ENCODE data around the gene GTF2A1. TPM values are rescaled to one million over a fixed set of nuclear protein-coding genes. Genes with fewer than 3 reads are reported as not detected.

Gene GTF2A1
- polyA plus RNA-seq, 3 donors = 7.9 to 15.8 (median 9.2) TPM

- Histone ChIP-seq H3K79me2 (ENCODE audit: insufficient read depth, low read length) (peaks cover 52% of the 10 kb centered on the region), H2AFZ (ENCODE audit: insufficient read depth, low read depth, low read length, poor library complexity, severe bottlenecking) (peak overlapping the region; percentile 72), H3K27me3 (ENCODE audit: control insufficient read depth in 2 of 2, insufficient read depth in 2 of 2, low read length in 2 of 2) (no peaks in the 10 kb centered on the region), H4K20me1 (ENCODE audit: insufficient read depth, low read length) (peaks cover 5% of the 10 kb centered on the region), H3K4me2 (replicated peaks; ENCODE audit: extremely low read depth, low read length, poor library complexity, severe bottlenecking) (peak overlapping the region; percentile 81), H3K36me3 (replicated peaks in 1 of 2; ENCODE audit: control insufficient read depth in 1 of 2, insufficient read depth in 2 of 2, low read length in 2 of 2) (peaks cover 13 to 19% of the 10 kb centered on the region in 2 donors), H3K4me1 (ENCODE audit: control insufficient read depth in 1 of 2, insufficient read depth in 2 of 2, low read length in 2 of 2) (peaks cover 27 to 28% of the 10 kb centered on the region in 2 donors), H3K9ac (ENCODE audit: insufficient read depth, low read length, poor library complexity, severe bottlenecking) (peak overlapping the region; percentile 93), H3K4me3 (replicated peaks in 1 of 3; ENCODE audit: low read depth in 2 of 3, low read length in 3 of 3) (peak overlapping the region; percentile 96 to 98 (median 96)), H3K27ac (ENCODE audit: low read depth in 1 of 2, low read length in 2 of 2) (peak overlapping the region; percentile 97 to 99), H3K9me3 (replicated peaks in 1 of 2; ENCODE audit: control insufficient read depth in 1 of 2, insufficient read depth in 1 of 2, low read length in 2 of 2) (no peaks in the 10 kb centered on the region)
- intact Hi-C loops (cut with micrococcal nuclease) = loop anchor here (5.0 to 10.0 kb wide), 3 partner anchors 45 to 312 kb away; partner anchors contain the start of gene SEL1L (in 1 of the 2)
- H3K4me1 Mint-ChIP-seq = peaks cover 26% of the 10 kb centered on the region
- H3K27me3 Mint-ChIP-seq (ENCODE audit: low read depth in 3 of 3) = no peaks in the 10 kb centered on the region
- H3K27ac Mint-ChIP-seq = peak overlapping the region; percentile 92 to 100 (median 98)
- DNase-seq = peak; percentile 10 to 39 (median 21)
- under 1% methylated on average over 62 of the region's 84 CpGs for WGBS (ENCODE audit: insufficient coverage)
- TF ChIP-seq CTCF (IDR thresholded peaks at IDR 0.05) = no peak
- peaks cover 14 to 15% of the 10 kb centered on the region in 2 donors for H3K36me3 Mint-ChIP-seq
- H3K9me3 Mint-ChIP-seq = peaks cover 0 to 2% (median 0%) of the 10 kb centered on the region in 7 donors
- peak overlapping the region; percentile 97 to 99 for H3K4me3 Mint-ChIP-seq
Observed at GRCh38 chr14:81219759-81220579, 790 bp downstream of the GTF2A1 start.

- H3K27me3 ChIP-seq (ENCODE audit: control insufficient read depth in 2 of 2, insufficient read depth in 2 of 2, low read length in 2 of 2) = no peaks in the 10 kb centered on the region
- peak overlapping the region; percentile 91 for H3K9ac ChIP-seq (ENCODE audit: insufficient read depth, low read length, poor library complexity, severe bottlenecking)
- H3K9me3 ChIP-seq (replicated peaks in 1 of 2; ENCODE audit: control insufficient read depth in 1 of 2, insufficient read depth in 1 of 2, low read length in 2 of 2) = no peaks in the 10 kb centered on the region
- Mint-ChIP-seq H3K9me3 (peaks cover 0 to 2% (median 0%) of the 10 kb centered on the region in 7 donors), H3K36me3 (peaks cover 18 to 20% of the 10 kb centered on the region in 2 donors), H3K27me3 (ENCODE audit: low read depth in 3 of 3) (no peaks in the 10 kb centered on the region), H3K4me3 (peak overlapping the region; percentile 97 to 99), H3K27ac (peak overlapping the region; percentile 92 to 100 (median 98)), H3K4me1 (peaks cover 26% of the 10 kb centered on the region)
- peaks cover 5% of the 10 kb centered on the region for H4K20me1 ChIP-seq (ENCODE audit: insufficient read depth, low read length)
- peak overlapping the region; percentile 72 for H2AFZ ChIP-seq (ENCODE audit: insufficient read depth, low read depth, low read length, poor library complexity, severe bottlenecking)
- H3K79me2 ChIP-seq (ENCODE audit: insufficient read depth, low read length) = peaks cover 59% of the 10 kb centered on the region
- peak overlapping the region; percentile 73 to 98 (median 96) for H3K4me3 ChIP-seq (replicated peaks in 1 of 3; ENCODE audit: low read depth in 2 of 3, low read length in 3 of 3)
- WGBS (ENCODE audit: insufficient coverage) = under 1% methylated on average over 26 of the region's 29 CpGs
- intact Hi-C loops (cut with micrococcal nuclease) = no loop called here
- peaks cover 27 to 28% of the 10 kb centered on the region in 2 donors for H3K4me1 ChIP-seq (ENCODE audit: control insufficient read depth in 1 of 2, insufficient read depth in 2 of 2, low read length in 2 of 2)
- peak overlapping the region; percentile 64 for H3K4me2 ChIP-seq (replicated peaks; ENCODE audit: extremely low read depth, low read length, poor library complexity, severe bottlenecking)
- H3K36me3 ChIP-seq (replicated peaks in 1 of 2; ENCODE audit: control insufficient read depth in 1 of 2, insufficient read depth in 2 of 2, low read length in 2 of 2) = peaks cover 17 to 24% of the 10 kb centered on the region in 2 donors
- DNase-seq = peak; percentile 83 to 95 (median 91)
- no peak for TF ChIP-seq CTCF (IDR thresholded peaks at IDR 0.05)
- H3K27ac ChIP-seq (ENCODE audit: low read depth in 1 of 2, low read length in 2 of 2) = peak overlapping the region; percentile 91 to 95
Observed at GRCh38 chr14:81219210-81219758, 1.5 kb downstream of the GTF2A1 start.

Data from CD14-positive monocyte (primary cell).